Limb (tissue), 2 donors: ENCODE data around the gene SCUBE1.

Source experiments
- DNase-seq, 2 donors: peaks; one replicate each; pipeline ENCODE4 v3.0.0-alpha.2; 2016; ENCODE audit errors: extremely low spot score in 2 of 2

Gene SCUBE1

DNA sequence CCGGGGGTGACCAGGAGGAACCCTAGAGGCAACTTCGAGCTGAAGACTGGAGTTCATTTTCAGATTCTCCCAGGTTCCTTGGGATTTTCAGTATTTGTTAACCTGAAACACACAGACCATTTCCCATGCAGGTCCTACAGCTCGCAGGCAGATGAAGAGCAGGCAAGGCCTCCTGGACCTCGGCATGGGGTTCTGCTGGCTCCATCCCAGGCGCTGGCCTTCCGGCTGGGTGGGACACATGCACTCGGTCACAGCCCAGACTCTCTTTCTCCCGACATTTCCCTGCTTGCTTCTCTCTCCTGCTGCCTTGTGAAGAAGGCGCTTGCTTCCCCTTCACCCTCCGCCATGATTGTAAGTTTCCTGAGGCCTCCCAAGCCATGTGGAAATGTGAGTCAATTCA, 140.8 kb downstream of the SCUBE1 start:
- no peak for DNase-seq

DNA sequence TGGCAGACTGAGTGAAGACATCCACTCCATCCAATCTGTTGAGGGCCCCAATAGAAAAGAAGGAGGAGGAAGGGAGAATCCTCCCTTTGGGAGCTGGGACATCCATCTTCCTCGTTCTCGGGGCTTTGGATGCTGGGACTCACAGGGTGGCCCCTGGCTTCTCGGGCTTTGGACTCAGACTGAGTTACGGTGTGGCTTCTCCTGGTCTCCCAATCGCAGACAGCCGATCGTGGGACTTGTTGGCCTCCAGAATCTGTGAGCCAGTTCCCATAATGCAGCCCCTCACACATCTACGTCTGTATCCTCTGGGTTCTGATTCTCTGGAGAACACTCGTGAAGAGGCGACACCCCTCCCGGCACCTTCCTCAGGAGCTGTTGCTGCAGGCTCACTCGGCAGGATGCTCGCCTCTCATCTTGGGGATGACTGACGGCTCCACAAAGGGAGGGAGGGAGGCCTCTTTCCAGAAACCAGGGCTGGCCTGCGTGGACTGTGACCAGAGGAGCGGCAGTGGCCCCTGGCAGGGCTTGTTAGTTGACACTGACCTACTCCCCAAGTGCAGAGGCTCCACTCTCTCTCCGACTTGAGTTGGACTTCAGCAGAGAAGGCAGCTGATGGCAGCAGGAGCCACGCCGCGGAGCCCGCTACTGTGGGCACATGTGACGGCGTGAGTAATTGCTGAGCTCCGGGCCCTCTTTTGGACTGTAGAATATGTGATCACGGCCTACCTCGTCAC, 141.5 kb downstream of the SCUBE1 start:
- DNase-seq: no peak

DNA sequence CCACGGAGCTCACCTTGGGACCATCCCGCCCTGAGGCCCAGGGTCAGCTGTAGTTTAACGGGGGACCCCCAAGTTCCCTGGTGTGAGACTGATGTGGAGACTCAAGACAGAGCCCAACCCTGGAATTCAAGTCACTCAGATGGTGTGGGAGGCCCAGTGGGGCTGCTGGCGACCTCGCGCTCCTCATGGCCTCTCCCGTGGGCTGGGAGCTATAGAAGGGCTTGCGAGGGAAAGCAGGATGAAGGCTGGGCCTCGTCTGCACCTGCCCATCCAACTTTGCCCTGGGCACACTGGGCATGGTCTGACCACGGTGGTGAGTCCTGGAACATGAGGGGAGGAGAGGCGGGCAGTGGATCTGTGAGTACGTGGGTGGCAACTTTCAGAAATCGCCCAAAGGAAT, 142.6 kb downstream of the SCUBE1 start:
- DNase-seq: no peak

DNA sequence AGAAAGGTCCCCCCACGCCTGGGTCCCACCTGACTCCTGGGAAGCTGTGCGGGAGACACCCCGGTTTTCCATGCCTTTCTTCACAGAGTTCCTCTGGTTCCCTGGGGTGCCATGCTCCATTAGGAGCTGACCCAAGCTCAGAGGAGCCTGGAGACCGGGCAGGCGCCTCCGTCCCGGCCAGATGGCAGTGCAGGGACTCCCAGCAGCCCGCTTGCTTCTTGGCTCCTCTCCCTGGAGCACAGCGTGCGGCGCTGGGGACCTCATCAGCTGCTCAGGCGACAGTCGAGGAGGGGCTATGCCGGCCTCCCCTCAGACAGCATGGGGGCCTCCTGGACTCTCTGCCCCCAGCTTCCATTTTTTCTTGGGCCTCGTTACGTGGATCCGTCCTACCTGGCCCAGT, 143.1 kb downstream of the SCUBE1 start:
- DNase-seq: no peak

DNA sequence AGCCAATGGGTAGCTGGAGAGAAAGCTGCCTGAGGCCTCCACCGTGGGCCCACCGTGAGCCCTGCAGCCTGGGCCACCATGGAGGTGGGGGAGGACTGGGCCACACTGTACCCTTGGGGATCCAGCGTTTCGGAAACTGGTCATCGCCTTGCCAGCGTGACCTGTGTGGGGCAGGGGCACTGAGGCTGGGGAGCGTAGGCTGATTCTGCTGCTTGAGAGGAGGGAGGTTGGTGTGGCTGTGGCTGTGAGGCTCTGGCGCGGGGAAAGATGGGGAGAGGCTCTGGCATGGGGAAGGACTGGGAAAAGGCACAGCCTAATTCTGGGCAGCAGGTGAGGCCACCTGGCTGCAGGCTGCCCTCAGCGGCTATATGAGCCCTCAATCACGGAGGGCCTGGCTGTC, 143.6 kb downstream of the SCUBE1 start:
- no peak for DNase-seq

DNA sequence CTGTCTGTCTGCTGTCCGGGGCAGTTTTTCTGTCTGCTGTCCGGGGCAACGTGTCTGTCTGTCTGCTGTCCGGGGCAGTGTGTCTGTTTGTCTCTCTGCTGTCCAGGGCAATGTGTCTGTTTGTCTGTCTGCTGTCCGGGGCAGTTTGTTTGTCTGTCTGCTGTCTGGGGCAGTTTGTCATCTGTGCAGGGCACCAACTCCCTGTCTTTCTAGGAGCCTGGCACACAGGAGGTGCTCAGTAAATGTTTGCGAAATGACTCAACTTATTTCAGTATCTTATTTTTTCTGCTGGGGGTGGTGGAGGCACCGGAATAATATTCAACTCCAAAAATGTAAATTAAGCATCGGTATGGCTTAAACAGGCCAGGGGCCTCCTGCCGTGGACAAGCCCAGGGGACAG, 144.2 kb downstream of the SCUBE1 start:
- no peak for DNase-seq

DNA sequence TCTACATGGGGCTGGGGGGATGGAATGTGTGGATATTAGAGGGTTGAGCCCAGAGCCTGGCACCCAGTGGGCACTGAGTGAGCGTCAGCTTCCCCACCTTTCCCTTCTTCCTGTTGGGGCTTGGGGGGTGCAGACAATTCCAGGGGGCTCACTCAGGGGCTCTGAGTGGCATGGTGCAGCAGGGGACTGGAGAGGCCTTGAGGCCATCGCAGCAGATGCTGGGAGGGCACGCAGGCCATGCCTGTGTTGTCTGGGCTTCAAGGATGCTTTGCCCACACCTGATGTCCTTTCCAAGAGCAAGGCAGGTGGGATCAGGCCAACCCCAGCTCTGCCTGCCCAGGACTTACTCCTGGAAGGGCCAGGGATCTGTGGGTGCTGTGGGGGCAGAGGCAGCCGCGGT, 145.0 kb downstream of the SCUBE1 start:
- DNase-seq: no peak

DNA sequence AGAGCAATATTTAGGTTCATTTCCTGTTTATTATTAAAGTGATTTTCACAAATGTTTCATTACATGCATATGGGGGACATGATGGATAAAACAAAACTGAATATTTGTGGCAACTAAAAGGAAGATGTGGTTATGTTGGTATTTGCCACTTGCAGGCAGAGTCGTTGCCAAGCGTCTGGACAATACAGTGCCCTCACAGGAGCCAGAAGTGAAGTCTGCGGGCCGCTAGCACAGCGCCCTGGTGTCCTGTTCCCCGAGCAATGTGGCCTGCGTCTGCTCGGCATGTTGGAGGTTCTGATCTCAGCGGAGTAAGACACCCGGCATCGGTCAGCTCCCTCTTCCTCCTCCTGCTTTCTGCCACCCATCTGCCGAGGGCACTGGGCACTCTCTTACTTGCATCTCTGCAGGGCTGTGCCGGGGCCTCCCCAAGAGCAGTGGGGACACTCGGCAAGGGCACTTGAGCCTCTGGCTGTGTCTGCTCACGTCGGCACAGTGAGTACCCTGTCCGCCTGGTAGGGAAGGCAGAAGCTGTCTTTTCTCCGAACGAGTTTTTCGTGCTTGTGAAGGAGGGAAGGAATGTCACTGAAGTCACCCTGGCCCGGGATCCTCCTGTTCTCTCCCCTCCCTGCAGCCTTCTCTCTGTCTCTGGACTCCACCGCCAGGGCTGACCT, 145.8 kb downstream of the SCUBE1 start:
- no peak for DNase-seq

DNA sequence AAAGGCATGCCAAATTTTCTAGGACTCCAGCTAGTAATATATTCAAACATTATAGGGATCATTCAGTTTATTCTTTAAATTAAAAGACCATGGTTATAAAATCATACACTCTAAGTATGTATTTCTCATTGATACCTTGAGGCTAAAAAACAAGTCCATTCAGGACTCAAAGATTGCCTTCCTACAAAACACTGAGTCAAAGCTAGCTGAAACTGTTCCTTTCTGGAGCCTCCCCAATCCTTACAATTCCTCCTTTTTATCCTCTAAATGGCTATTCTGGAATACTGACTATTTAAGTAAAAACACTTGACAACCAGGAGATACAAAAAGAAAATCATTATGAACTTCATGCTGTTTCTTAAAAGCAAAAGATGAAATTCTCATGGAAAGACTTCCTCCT, 151.3 kb downstream of the SCUBE1 start:
- no peak for DNase-seq

DNA sequence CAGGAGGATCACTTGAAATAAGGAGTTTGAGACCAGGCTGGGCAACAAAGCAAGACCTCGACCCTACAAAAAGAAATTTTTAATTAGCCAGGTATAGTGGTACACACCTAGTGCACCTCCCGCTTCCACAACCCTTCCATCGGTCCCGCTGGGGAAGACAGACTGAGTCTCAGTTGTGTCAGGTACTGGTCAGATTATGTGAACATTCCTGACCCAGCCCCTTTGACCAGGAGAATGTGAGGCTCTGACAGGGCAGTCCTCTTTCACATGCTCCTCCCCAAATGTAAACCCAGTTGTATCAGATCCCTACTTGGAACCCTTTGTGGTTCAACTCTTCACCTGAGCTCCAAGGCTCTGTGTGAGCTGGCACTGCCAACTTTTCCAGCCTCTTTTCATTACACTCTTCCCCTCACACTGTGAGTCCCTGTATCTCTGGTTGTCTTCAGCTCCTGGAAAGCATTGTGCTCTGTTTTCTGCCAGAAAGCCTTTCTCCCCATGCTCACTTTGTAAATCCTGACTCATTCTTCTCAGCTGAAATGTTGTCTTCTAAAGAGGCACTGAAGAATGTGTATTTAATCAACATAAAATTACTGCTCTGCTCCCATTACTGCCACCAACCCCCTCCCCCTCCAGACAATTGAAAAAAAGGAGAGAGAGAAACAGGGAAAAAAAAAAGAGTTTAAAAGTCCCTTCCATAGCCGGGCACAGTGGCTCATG, 154.2 kb downstream of the SCUBE1 start:
- no peak for DNase-seq

DNA sequence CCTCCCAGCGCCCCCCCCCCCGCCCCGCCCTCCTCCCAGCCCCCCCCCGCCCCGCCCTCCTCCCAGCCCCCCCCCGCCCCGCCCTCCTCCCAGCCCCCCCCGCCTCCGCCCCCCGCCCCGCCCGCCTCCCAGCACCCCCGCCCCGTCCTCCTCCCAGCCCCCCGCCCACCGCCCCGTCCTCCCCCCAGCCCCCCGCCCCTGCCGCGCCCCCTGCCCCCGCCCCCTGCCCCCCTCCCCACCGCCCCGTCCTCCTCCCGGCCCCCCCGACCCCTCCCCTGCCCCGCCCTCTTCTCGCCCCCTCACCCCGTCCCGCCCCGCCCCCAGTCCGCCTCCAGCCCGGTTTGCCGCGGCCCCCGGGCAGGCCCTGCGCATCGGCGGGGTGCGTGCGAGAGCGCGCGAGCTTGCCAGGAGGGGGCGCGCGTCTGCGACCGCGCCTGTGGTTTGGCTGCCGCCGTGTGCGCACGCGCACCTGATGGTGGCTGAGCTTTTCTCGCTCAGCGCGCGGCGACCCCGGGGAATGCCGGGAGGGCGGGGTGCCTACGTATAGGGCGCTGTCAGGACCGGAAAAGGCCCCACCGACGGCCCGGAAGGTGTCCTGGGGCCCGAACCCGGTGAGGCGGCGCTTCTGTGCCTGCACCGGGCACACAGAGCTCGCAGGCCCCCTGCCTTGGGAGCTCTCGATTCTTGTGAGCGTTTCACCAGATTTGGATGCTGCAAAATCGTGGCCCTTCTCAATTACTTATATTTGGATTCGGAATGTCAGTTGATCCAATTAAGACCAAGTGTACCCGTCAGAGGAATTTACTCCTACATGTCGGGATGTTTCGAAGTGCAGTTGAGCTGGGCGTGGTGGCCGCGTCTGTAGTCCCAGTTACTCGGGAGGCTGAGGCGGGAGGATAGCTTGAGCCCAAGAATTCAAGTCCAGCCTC, 155.7 kb downstream of the SCUBE1 start:
- DNase-seq: peak; percentile 94 to 99

DNA sequence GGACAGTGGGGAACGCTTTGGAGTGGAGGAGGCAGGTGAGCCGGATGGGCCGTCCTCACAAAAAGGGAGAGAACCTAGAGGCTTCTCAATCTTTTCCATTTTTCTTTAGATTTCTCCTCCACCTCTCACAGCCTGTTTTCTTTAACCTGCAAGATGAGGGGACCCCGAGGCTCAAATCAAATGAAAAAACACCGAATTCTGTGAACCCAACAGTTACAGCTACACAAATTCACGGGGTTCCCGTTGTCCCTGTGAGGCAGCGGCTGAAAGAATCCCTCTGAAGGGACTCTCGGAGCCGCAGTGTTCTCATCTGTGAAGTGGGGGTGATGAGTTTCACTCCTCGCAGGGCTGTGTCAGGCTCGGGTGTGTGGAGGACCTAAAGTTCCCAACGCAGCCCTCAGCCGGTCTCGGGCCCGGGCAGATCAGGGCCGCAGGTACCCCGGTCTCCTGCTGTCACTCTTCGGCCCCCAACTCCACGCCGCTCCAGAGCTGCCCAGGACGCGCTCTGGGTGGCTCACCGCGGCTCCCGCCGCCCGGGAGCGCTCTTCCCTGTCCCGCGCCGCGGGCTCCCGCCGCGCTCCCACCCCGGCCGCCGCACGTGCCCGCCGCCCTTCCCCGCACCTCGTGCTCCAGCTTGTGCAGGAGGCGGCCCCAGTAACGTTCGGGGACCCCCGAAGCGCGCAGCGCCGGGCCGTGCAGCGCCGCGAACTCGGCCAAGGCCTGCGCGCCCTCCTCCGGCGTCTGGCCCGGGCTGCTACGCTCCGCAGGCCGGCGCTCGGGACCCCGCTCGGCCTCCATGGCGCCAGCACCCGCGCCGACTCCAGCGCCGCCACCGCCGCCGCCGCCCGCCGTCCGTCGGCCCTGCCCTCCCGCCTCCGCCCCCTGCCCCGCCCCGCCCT, 156.7 kb downstream of the SCUBE1 start, which contains the start of gene TTLL12:
Gene TTLL12, minus strand, starts transcription at position 863 of the 899 bp plus-strand sequence. Its CDS starts 65 bp downstream, at position 798.
- DNase-seq: peak; percentile 42 to 83

DNA sequence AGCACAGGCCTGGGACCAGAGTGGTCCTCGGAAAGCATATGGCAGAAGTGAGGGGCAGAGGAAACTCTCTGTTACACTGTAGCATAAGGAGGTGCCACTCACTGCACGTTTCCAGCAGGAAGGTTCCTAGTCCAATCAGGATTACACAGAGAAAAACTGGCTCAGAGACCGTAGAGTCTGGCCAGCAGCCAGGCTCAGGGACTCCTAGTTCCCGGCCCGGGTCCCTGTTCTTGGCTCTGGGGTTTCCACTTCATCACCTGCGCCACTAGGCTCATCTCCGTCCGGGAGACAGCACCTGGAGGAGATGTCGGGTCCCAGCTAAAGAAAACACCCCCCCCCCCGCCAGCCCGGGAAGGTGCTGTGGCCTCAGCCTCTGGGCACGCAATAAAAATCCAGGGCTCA, 157.3 kb downstream of the SCUBE1 start:
- DNase-seq: peak; percentile 22 to 60

DNA sequence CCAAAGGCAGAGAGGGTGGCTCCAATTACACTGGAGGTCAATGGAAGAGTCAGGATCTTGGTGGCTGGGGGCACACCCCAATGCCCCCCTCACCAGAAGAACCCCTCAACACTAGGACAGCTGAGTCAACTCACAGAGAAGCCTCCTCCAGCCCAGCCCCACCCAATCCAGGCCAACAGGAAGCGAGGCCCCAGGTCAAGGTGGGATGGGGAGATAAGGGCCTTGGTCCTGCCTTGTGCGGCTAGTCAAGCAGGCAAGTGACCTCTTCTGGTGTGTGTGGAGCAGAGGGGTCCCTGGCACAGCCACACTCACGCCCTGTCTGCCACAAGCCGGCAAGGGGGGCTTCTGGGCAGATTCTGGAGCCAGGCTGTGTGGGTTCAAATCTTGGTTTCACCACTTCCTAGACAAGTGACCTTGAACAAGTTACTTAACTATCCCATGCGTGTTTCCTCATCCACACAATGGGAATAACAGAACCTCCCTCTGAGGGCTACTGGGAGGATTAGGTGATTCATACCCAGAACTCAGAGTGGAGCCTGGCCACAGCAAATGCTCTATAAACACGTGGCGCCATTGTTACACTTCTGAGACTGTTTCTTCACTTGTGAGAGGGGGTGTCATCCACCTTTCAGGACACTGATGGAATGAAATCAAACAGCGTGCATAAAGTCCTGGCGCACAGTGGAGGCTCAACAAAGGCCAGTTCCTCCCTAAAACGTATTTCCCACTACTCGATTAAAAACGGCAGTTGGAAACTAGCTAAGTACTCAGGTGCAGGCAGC, 159.5 kb downstream of the SCUBE1 start:
- DNase-seq: no peak

DNA sequence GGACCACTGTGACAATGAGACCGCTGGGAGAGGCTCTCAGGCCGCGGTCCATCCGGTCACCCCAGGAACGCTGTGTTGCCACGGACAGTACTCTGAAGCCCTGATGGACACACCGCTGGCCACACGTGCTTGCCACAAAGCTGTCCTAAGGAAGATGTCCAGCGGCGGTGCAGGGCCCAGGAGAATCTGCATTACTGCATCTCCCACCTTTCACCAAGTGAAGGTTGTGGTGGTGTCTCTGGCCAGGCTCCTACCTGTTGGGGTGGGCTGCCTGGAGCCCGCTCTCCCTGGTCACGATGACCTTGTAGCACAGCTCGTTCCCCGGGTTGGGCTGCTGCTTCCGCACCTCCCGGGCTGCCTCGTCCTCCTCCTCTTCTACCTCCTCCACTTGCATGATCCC, 160.4 kb downstream of the SCUBE1 start:
- no peak for DNase-seq

DNA sequence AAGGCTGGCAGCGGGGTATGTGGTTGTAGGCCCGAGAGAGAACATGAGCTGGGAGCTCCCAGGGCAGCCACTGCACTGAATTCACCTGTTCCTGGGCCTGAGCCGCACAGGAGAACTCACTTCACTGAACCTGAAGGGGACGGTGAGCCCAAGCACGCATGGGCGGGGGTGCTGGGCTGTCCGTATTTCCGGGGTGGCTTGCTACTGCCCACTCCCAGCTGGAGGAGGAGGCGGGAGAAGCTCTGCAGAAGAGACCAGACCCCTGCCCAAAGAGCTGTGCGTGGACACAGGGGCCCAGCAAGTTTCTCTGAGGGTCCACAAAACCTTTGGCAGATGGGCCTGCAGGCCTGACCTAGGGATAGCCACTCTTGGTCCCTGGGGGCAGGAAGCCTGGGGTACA, 161.1 kb downstream of the SCUBE1 start:
- DNase-seq: no peak

DNA sequence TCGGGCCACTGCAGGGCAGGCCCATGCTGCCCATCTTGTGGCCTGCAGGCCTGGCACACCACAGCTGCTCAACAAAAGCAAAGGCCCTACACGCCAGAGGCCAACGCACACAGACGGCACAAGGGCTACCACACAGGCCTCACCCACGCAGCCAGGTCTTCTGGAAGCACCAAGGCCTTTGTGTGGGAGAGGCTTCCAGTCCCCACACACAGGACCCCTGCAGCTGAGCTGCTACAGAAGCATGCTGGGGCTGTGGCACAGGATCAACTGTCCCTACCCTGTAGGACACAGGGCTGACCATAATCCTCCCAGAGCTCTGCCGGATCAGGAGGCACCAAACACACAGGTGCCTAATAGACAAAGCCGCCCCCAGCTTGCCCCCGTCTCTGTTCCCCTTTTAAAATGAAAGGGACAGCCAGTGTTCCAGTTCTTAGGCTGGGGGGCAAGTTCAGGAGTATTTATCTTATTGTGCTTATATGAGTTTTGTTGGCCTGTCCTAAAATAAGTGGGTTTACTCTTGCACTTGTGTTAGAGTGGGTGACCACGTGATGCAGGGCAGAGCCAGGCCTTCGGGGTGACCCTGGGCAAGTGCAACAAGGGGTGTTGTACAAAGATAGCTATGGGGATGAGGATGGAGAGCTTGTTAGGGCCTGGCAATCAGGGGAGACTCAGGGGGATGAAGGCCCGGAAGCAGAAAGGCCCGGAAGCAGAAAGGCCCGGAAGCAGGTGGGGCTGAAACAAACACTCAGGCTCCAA, 161.7 kb downstream of the SCUBE1 start:
- DNase-seq: no peak

DNA sequence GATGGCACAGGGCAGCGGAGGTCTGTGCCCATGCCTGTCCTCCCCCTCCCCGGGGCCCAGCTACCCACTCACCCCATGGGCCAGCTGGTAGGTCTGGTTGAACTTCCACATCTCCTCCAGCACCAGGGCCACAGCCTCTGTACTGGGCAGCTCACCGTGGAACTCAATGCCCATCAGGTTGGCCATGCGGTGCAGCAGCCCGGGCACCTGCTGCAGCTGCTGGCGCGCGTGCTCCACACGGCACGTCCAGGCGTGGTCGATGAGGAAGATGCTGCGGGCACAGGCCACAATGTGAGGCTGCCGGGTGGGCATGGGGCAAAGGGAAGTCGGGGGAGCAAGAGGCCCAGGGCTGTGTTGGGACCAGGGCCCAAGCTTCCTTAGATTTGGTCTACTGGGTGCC, 162.5 kb downstream of the SCUBE1 start:
- no peak for DNase-seq

DNA sequence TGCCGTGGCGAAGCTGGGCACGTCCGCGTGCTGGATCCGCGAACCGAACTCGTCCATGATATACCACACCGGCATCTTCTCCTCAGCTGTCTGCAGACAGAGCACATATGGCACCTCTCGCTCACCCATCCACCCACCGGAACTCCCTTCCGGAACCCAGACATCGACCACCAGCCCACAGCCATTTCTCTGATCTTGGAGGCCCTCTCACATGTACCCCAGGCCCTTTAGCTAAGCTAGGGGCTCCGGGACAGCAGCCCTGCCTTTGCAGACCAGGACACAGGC, 163.3 kb downstream of the SCUBE1 start:
- DNase-seq: no peak
